NK-92 (cell line): ENCODE data around the gene PSMD1.
"Not testable (repeated sequence)": the region's sequence is repeated elsewhere in the genome, so short reads cannot be mapped to it uniquely, and the experiment has no call there.

Source experiments
- DNase-seq: peaks from one replicate; lab custom pipeline; 2025; ENCODE audit not compliant: unreplicated experiment; lab: John Stamatoyannopoulos, UW

The PSMD1 gene

GRCh38 chr2:231052494-231053451 is 3.9 kb upstream of the PSMD1 start:
- no peak for DNase-seq

DNA sequence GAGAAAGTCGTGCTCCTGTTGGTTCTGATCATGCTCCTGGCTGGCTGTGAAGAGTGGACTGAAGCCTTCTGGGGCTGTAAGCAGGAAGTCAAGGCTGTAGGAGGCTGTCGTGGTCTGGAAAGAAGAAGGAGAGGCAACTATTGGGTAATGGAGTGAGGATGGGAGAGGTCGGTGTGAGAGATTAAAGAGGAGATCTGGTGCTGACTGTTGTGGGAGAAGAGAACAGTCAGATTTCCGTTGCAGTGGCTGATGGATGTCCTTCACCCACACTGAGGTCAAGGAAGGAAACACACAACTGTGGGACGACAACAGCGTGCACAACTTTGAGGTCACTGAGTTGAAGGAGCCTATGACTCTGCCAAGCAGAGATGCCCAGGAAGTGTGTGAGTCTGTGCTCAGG is 2.8 kb upstream of the PSMD1 start:
- DNase-seq: no peak

GRCh38 chr2:231057590-231057989 is 923 bp downstream of the PSMD1 start:
- no peak for DNase-seq

- DNase-seq: no peak
Observed at GRCh38 chr2:231058761-231059550, 2.3 kb downstream of the PSMD1 start.

GRCh38 chr2:231059756-231060155 is 3.1 kb downstream of the PSMD1 start:
- no peak for DNase-seq

DNA sequence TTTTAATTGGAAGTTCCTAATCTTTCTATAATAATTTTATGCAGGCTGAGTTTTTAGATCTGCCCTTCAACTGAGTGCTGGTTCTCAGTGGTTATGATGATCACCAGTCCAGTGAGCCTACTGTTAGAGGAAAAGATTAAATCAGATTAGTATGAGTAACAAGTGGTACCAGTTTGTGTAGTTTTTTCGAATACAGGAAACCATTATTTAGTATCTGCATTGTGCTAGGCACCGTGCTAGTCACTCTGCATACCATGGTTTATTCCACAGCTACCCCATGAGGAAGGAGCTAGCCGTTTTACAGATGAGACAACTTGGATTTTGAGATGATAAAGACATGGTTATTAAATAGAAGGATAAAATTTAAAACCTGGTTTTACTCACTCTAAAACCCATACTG is 6.1 kb downstream of the PSMD1 start:
- no peak for DNase-seq

- no peak for DNase-seq
Observed at GRCh38 chr2:231063347-231063746, 6.7 kb downstream of the PSMD1 start.

DNA sequence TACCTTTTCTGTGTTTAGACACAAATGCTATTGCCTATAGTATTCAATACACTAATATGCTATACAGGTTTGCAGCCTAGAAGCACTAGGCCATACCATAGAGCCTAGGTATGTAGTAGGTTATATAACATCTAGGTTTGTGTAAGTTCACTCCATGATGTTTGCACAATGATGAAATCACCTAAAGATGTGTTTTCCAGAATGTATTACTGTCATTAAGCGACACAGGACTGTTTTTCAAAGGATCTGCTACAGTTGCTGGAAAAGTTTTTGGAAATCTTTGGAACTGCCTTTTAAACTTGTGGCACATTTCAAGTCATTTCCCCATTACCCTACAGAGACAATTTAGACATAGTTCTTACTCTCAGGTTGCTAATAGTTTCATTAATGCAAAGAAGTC is 9.3 kb downstream of the PSMD1 start:
- no peak for DNase-seq

DNA sequence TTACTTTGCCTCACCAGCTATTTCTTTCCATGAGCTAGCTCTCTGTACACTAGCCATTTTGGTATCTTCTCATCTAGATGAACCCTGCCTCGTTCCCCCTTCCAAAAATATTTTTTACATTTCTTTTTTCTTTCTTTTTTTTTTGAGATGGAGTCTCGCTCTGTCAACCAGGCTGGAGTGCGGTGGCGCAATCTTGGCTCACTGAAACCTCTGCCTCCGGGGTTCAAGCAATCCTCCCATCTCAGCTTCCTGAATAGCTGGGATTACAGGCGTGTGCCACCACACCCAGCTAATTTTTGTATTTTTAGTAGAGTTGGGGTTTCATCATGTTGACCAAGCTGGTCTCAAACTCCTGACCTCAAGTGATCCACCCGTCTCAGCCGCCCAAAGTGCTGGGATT is 10.9 kb downstream of the PSMD1 start:
- DNase-seq: not testable (repeated sequence)

GRCh38 chr2:231068525-231069222 is 12.0 kb downstream of the PSMD1 start:
- no peak for DNase-seq

DNA sequence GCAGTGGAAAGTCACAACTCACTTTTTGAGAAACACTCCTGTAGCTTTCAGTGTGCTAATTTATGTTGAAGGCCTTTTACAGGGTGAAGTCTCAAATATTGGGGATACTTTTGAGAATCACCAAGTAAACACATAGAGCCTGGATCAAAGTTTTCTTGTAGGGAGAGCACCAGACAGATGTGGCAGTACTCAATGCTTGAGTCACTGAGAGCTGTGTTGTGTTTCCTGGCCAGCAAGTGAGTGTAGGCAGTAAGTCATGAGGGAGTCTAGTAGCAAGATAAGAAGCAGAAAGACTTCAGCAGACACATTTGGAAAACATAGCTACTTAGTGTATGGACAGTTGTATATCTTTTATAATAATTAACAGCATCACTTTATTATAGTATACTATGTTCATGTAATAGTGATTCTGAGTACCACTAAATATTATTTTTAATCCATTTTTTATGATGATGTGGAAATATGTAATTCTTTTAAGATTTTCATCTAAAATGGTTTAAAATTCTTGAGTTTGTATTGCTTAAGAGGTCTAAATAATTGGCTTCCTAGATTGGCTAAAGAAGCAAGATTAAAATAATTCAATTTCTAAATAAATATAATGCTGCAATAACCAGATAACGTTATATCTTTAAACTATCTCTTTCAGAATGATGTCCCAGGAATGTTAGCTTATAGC is 12.8 kb downstream of the PSMD1 start:
- no peak for DNase-seq

DNA sequence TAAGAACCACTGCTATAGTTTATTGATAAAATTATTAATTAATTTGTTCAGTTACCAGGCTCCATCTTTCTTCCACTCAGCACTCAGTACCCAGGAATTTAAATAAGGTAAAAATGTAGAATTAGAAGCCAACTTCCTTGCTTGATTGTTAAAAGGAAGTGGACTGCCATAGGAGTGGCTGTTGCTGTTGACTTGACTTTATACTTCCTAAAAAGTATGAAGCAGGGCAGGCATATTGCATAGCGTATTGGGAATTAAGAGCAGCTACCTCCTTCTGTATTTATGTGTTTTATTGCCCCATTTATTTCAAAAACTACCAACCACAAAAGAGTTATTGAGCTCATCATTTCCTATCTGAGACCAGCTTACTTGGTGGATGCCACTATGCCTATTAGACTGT is 27.9 kb downstream of the PSMD1 start:
- DNase-seq: no peak

GRCh38 chr2:231088754-231089153 is 32.1 kb downstream of the PSMD1 start:
- DNase-seq: no peak

DNA sequence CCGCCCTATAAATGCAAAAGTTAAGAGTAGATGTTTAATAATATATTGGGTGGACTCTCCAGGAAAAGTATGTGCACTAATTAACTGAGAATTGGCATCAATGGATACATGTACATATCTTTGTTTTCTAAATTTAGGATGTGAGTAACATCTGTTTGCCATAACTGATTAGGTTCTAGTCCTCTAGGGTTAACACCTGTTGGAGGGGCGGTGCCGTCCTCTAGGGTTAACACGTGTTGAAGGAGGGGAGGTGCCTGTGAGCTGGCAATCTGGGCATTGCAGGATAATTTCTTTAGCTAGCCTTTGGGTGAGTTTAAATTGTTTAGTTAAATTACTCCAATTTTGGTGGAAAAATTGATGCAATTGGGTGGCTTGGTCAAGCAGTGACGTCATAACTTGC is 37.3 kb downstream of the PSMD1 start:
- DNase-seq: no peak

- no peak for DNase-seq
Observed at GRCh38 chr2:231094736-231095346, 38.2 kb downstream of the PSMD1 start.

DNA sequence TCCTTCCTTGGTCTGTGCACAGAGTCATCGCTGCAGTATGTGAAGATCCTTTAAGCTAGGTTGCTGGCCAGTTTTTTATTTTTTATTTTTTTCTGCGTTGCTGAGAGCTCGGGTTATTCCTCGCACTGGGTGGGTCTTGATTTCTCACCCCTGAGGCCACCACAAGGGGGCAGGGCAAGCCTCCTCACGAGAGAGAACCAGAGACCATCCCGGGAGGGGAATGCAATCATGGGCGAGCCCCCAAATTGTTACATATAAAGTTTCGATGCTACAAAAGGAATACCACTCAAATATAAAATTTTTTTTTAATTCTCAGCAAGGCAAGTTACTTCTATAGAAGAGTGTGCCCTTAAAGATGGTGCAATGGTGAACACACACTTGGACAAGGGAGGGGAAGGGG is 43.3 kb downstream of the PSMD1 start:
- no peak for DNase-seq

- not testable (repeated sequence) for DNase-seq
Observed at GRCh38 chr2:231100321-231100720, 43.7 kb downstream of the PSMD1 start.

GRCh38 chr2:231100990-231101389 is 44.3 kb downstream of the PSMD1 start:
- no peak for DNase-seq

GRCh38 chr2:231102772-231103171 is 46.1 kb downstream of the PSMD1 start:
- DNase-seq: no peak

- DNase-seq: peak; percentile 5
Observed at GRCh38 chr2:231104115-231104713, 47.5 kb downstream of the PSMD1 start.
